Ovary (tissue), 9 donors: ENCODE data around the gene GALNT6. TPM values are rescaled to one million over a fixed set of nuclear protein-coding genes. Genes with fewer than 3 reads are reported as not detected.

ENCODE experiments used
- DNase-seq, 5 donors: peaks; one replicate each; pipeline ENCODE4 v3.0.0-alpha.2; 2019 to 2020
- H3K27ac ChIP-seq, 2 donors: fragments of 200-600 bp; one replicate each; pipeline versions ENCODE4 v1.5.1 to v1.8.0; 2019 to 2022
- H3K27me3 ChIP-seq: fragments of 200-600 bp; one replicate; pipeline ENCODE4 v1.8.0; 2022
- H3K36me3 ChIP-seq: fragments of 200-600 bp; sonication (generic); one replicate; pipeline ENCODE4 v1.5.1; 2019
- H3K4me1 ChIP-seq: one replicate; pipeline ENCODE4 v1.8.1; 2013; ENCODE audit warnings: mild to moderate bottlenecking, moderate library complexity; ENCODE audit not compliant: insufficient read depth
- H3K4me3 ChIP-seq: fragments of 200-600 bp; sonication (generic); one replicate; pipeline ENCODE4 v1.5.1; 2017
- H3K9me3 ChIP-seq, 2 donors: fragments of 200-600 bp in 1 of 2; sonication (generic) in 1 of 2; one replicate each; pipeline versions ENCODE4 v1.5.1 to v1.8.1; 2013 to 2019; ENCODE audit warnings: mild to moderate bottlenecking in 1 of 2, moderate library complexity in 1 of 2
- CTCF ChIP-seq, 3 donors: fragments of 450-650 bp in 2 of 3; fragments of 200-600 bp in 1 of 3; IDR thresholded peaks; one replicate each; pipeline versions ENCODE4 v1.5.1 to v1.8.0; 2016 to 2022; ENCODE audit warnings: antibody characterized with exemption in 3 of 3, mild to moderate bottlenecking in 1 of 3
- EP300 ChIP-seq: sonication (generic); formaldehyde crosslinking; IDR thresholded peaks from one replicate; pipeline ENCODE4 v1.6.1; 2017; ENCODE audit warnings: antibody characterized with exemption
- POLR2A ChIP-seq: fragments of 450-650 bp; IDR thresholded peaks from one replicate; pipeline ENCODE4 v1.6.1; 2017; ENCODE audit warnings: antibody characterized with exemption, mild to moderate bottlenecking, moderate library complexity
- WGBS, 3 donors: extraction: QIAGEN DNeasy Blood & Tissue Kit in 1 of 3; methylation state at CpG; one replicate each; pipeline versions ENCODE4 v1.1.5 to v1.1.7; 2013 to 2017; 5-methylcytosine and 5-hydroxymethylcytosine counted together
- intact Hi-C, 4 donors: fragments of 100-400 bp; cut with DNase I; formaldehyde crosslinking; loops; one replicate each; pipeline versions ENCODE4 v1.11.0 to v1.15.1; 2022 to 2023
- polyA plus RNA-seq, 2 donors: library from polyadenylated mRNA; stranded (reverse); fragments of 200-250 nt in 1 of 2; fragments of 350-450 nt in 1 of 2; fragmentation: Illumina TruSeq in 1 of 2; extraction: RNeasy Lipid Tissue Mini Kit (QIAGEN cat#74804) in 1 of 2; gene quantifications; one replicate each; pipeline ENCODE4 v1.2.3, GENCODE V29; 2013 to 2014
- total RNA-seq, 7 donors: library from RNA; depleted of rRNA in 2 of 7; stranded (reverse); fragments of >200 nt in 2 of 7; fragmentation: NEBNext Ultra II Directional in 3 of 7; extraction: Animal tissue kit (Norgen Biotek cat#: 25700) in 3 of 7; gene quantifications; one replicate each; pipeline versions ENCODE4 v1.1.0 to v1.2.4, GENCODE V29; 2016 to 2023
- donor health status: DM: no; HTN: no; CAD: no; lungs with moderate emphysema.
- donor health status: DM: no; HTN: no; CAD: no.
- donor health status: Bipolar disorder and iron deficiency.
- donor health status: DM: yes; HTN: yes; CAD: no.
- donor health status: DM: no; HTN: no; CAD: no.
- donor health status: DM: yes; HTN: yes; CAD: no.

GALNT6 gene
- total and polyA plus RNA-seq, 9 donors, result 0.51 to 14.5 (median 2.7) TPM

DNA sequence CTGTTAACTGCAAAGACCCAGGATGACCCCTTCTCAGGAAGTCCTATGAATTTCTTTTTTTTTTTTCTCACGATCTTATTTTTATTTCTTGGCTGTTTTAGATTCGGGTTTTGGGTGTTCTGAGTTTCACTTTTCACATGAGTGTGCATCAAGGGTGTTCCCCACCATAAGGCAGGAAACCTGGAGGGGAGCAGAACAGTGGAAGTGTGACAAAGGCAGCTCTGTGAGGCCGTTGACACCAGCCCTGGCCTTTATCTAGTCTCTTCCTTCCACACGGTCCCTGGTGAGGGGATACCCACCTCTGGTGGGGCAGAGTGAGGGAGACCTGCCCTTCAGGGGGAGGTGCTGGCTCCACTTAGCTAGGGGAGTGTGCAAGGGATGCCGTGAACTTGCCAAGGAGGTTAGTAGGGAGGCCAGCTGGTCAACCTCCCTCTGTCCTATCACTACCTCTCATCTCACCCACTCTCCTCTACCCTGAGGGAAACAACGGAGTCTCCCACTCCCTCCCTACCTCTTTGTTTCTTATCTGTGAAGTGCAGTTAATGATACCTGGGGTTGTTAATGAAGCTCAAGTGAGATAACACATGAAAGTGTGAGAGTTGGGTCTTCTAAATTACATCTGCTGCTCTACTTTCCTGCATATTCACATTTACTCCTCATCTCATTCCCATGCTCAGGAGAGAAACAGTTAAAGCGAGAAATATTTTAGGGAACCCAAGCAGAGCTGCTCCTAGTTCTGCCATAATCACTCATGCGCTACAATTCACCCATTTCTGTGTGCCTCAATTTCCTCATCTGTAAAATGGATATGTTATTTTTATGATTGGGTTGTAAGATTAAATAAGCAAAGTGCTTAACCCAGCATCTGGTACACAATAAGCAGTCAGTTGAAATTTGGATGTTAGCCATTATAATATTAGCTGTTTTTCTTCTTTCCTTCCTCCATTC, 4.4 kb upstream of the GALNT6 start:
- Histone ChIP-seq H3K4me3 (no peak overlapping the region), H3K4me1 (no peaks in the 10 kb centered on the region), H3K36me3 (no peaks in the 10 kb centered on the region), H3K27me3 (no peaks in the 10 kb centered on the region), H3K9me3 (no peaks in the 10 kb centered on the region), H3K27ac (no peak overlapping the region)
- WGBS, 3 donors, result 54 to 62% (median 58%) methylated on average over 8 of the region's 8 CpGs
- TF ChIP-seq EP300 (no peak), CTCF (IDR thresholded peaks at IDR 0.05) (no peak), POLR2A (no peak)
- intact Hi-C loops, result no loop called here
- DNase-seq, result no peak

GRCh38 chr12:51393676-51394545, 2.7 kb upstream of the GALNT6 start:
- TF ChIP-seq POLR2A (no peak), CTCF (IDR thresholded peaks at IDR 0.05) (no peak), EP300 (no peak)
- DNase-seq, result no peak
- H3K27ac ChIP-seq, result no peak overlapping the region
- H3K27me3 ChIP-seq, result no peaks in the 10 kb centered on the region
- intact Hi-C loops, result no loop called here
- WGBS, 3 donors, result 82 to 88% (median 87%) methylated on average over 14 of the region's 14 CpGs
- no peak overlapping the region for H3K4me3 ChIP-seq
- H3K36me3 ChIP-seq, result no peaks in the 10 kb centered on the region
- H3K4me1 ChIP-seq, result no peaks in the 10 kb centered on the region
- no peaks in the 10 kb centered on the region for H3K9me3 ChIP-seq

- WGBS, 3 donors, result 83 to 92% (median 87%) methylated on average over 22 of the region's 22 CpGs
- intact Hi-C loops, result no loop called here
- H3K4me1 ChIP-seq, result no peaks in the 10 kb centered on the region
- peak in 1 of 5 donors; percentile 33 for DNase-seq
- H3K27ac ChIP-seq, result no peak overlapping the region
- no peak overlapping the region for H3K4me3 ChIP-seq
- no peaks in the 10 kb centered on the region for H3K9me3 ChIP-seq
- no peak for TF ChIP-seq POLR2A
- TF ChIP-seq EP300, result no peak
- TF ChIP-seq CTCF (IDR thresholded peaks at IDR 0.05), result no peak
- no peaks in the 10 kb centered on the region for H3K36me3 ChIP-seq
- no peaks in the 10 kb centered on the region for H3K27me3 ChIP-seq
These were observed 1.5 kb upstream of the GALNT6 start for GRCh38 chr12:51392556-51393237.

GRCh38 chr12:51390891-51391282, 319 bp downstream of the GALNT6 start:
- 40 to 47% (median 45%) methylated on average over 8 of the region's 8 CpGs for WGBS, 3 donors
- peak in 1 of 5 donors; percentile 33 for DNase-seq
- Histone ChIP-seq H3K4me3 (peak overlapping the region; percentile 38), H3K36me3 (no peaks in the 10 kb centered on the region), H3K27ac (peak overlapping the region in 1 of 2 donors; percentile 30), H3K4me1 (no peaks in the 10 kb centered on the region), H3K9me3 (no peaks in the 10 kb centered on the region), H3K27me3 (no peaks in the 10 kb centered on the region)
- no peak for TF ChIP-seq POLR2A
- no peak for TF ChIP-seq EP300
- no peak for TF ChIP-seq CTCF (IDR thresholded peaks at IDR 0.05)
- intact Hi-C loops, result no loop called here
